H1 (cell line): ENCODE measurements around the gene RBM6.

ENCODE experiments used
- CTCF ChIP-seq, 3 experiments: IDR thresholded peaks; 1 replicate in 2 of 3; 2 replicates in 1 of 3; pipeline versions ENCODE4 v1.5.1 to v1.6.1; 2011; ENCODE audit warnings: low read length in 3 of 3, mild to moderate bottlenecking in 3 of 3, inconsistent platforms in 2 of 3, low read depth in 1 of 3, moderate library complexity in 1 of 3; ENCODE audit not compliant: insufficient read depth in 1 of 3; ENCODE audit errors: control extremely low read depth in 1 of 3
- HDAC6 ChIP-seq: IDR thresholded peaks from one replicate; pipeline ENCODE4 v1.7.1; 2012; ENCODE audit warnings: low read depth, mild to moderate bottlenecking, inconsistent platforms, low read length, moderate library complexity
- POLR2A ChIP-seq, 2 experiments: IDR thresholded peaks; 1 replicate in 1 of 2; 2 replicates in 1 of 2; pipeline ENCODE4 v1.6.1; 2011; ENCODE audit warnings: low read depth in 2 of 2, low read length in 2 of 2, mild to moderate bottlenecking in 2 of 2; ENCODE audit errors: control extremely low read depth in 1 of 2
- POLR2AphosphoS5 ChIP-seq: IDR thresholded peaks from 2 replicates; pipeline ENCODE4 v1.6.1; 2011; ENCODE audit warnings: low read depth, low read length
- RAD21 ChIP-seq, 2 experiments: IDR thresholded peaks in 1 of 2; conservative IDR thresholded peaks in 1 of 2; 2 replicates each; pipeline ENCODE4 v1.6.1; 2011; ENCODE audit warnings: low read depth in 2 of 2, low read length in 2 of 2, improper control_type of control experiment in 1 of 2, inconsistent platforms in 1 of 2, mild to moderate bottlenecking in 1 of 2, moderate library complexity in 1 of 2
- SP1 ChIP-seq: IDR thresholded peaks from 2 replicates; pipeline ENCODE4 v1.6.1; 2011; ENCODE audit warnings: low read depth, low read length
- SP2 ChIP-seq: IDR thresholded peaks from 2 replicates; pipeline ENCODE4 v1.6.1; 2012; ENCODE audit warnings: mild to moderate bottlenecking, low read length, inconsistent platforms

GRCh38 chr3:49906073-49906743 lies 33.7 kb upstream of the RBM6 start:
- TF ChIP-seq POLR2A (IDR thresholded peaks at IDR 0.05; ENCODE audit: control extremely low read depth in 1 of 2, low read depth in 2 of 2, low read length in 2 of 2) (no peak), POLR2AphosphoS5 (no peak), RAD21 (IDR thresholded peaks at IDR 0.05 in 1 of 2, conservative IDR thresholded peaks at IDR 0.05 in 1 of 2; ENCODE audit: low read depth in 2 of 2, low read length in 2 of 2) (peak; percentile 80 to 85), SP1 (no peak), CTCF (IDR thresholded peaks at IDR 0.05; ENCODE audit: control extremely low read depth in 1 of 3, insufficient read depth in 1 of 3, low read depth in 1 of 3, low read length in 3 of 3) (peak in 2 of 3 experiments; percentile 89 to 90; a peak in 3 of 4 replicates), HDAC6 (no peak), SP2 (no peak)
